ENCODE measurements around the gene TC2N.

Gene TC2N

GRCh38 chr14:91882369-91882768 lies 15.0 kb upstream of the TC2N start:
- no peak overlapping the region for H3K27ac ChIP-seq (ENCODE audit: low read depth, low read length, poor library complexity, severe bottlenecking)
- TF ChIP-seq EZH2 (IDR thresholded peaks at IDR 0.05; ENCODE audit: borderline replicate concordance, low read length) (no peak), CTCF (IDR thresholded peaks at IDR 0.05; ENCODE audit: low read length) (no peak)
- H3K4me2 ChIP-seq (ENCODE audit: low read length) = no peak overlapping the region
- H3K4me3 ChIP-seq (ENCODE audit: low read depth, low read length, poor library complexity, severe bottlenecking) = no peak overlapping the region
- no peaks in the 10 kb centered on the region for H3F3A ChIP-seq (ENCODE audit: insufficient read depth, low read length)
- peaks cover 9% of the 10 kb centered on the region for H3K4me1 ChIP-seq (ENCODE audit: insufficient read depth, low read length, severe bottlenecking)
- no peaks in the 10 kb centered on the region for H4K20me1 ChIP-seq (ENCODE audit: insufficient read depth, low read length)
- H3K27me3 ChIP-seq (ENCODE audit: insufficient read depth, low read length) = no peaks in the 10 kb centered on the region
- no peak overlapping the region for H2AFZ ChIP-seq (ENCODE audit: low read length)
- no peaks in the 10 kb centered on the region for H3K9me3 ChIP-seq (ENCODE audit: low read length)
- H3K9me2 ChIP-seq (ENCODE audit: low read depth, low read length) = no peaks in the 10 kb centered on the region
- H3K79me2 ChIP-seq (ENCODE audit: insufficient read depth, low read length) = no peaks in the 10 kb centered on the region
- H3K9ac ChIP-seq (ENCODE audit: low read length) = no peak overlapping the region
- no peaks in the 10 kb centered on the region for H3K36me3 ChIP-seq (ENCODE audit: insufficient read depth, low read length)

- no peaks in the 10 kb centered on the region for H3K79me2 ChIP-seq (ENCODE audit: insufficient read depth, low read length)
- no peak overlapping the region for H3K4me3 ChIP-seq (ENCODE audit: low read depth, low read length, poor library complexity, severe bottlenecking)
- peaks cover 41% of the 10 kb centered on the region for H3K4me1 ChIP-seq (ENCODE audit: insufficient read depth, low read length, severe bottlenecking)
- H2AFZ ChIP-seq (ENCODE audit: low read length) = no peak overlapping the region
- no peaks in the 10 kb centered on the region for H3K9me3 ChIP-seq (ENCODE audit: low read length)
- no peaks in the 10 kb centered on the region for H3K36me3 ChIP-seq (ENCODE audit: insufficient read depth, low read length)
- H4K20me1 ChIP-seq (ENCODE audit: insufficient read depth, low read length) = no peaks in the 10 kb centered on the region
- no peak overlapping the region for H3K27ac ChIP-seq (ENCODE audit: low read depth, low read length, poor library complexity, severe bottlenecking)
- no peak overlapping the region for H3K9ac ChIP-seq (ENCODE audit: low read length)
- H3K27me3 ChIP-seq (ENCODE audit: insufficient read depth, low read length) = no peaks in the 10 kb centered on the region
- no peak overlapping the region for H3K4me2 ChIP-seq (ENCODE audit: low read length)
- H3K9me2 ChIP-seq (ENCODE audit: low read depth, low read length) = no peaks in the 10 kb centered on the region
- TF ChIP-seq EZH2 (IDR thresholded peaks at IDR 0.05; ENCODE audit: borderline replicate concordance, low read length) = no peak
- TF ChIP-seq CTCF (IDR thresholded peaks at IDR 0.05; ENCODE audit: low read length) = no peak
- no peaks in the 10 kb centered on the region for H3F3A ChIP-seq (ENCODE audit: insufficient read depth, low read length)
Observed at GRCh38 chr14:91879196-91879595, 11.9 kb upstream of the TC2N start.

GRCh38 chr14:91878274-91878673 lies 10.9 kb upstream of the TC2N start:
- H2AFZ ChIP-seq (ENCODE audit: low read length) = no peak overlapping the region
- no peaks in the 10 kb centered on the region for H3K9me2 ChIP-seq (ENCODE audit: low read depth, low read length)
- peak overlapping the region; percentile 99 for H3K27ac ChIP-seq (ENCODE audit: low read depth, low read length, poor library complexity, severe bottlenecking)
- no peaks in the 10 kb centered on the region for H3K79me2 ChIP-seq (ENCODE audit: insufficient read depth, low read length)
- H3K9me3 ChIP-seq (ENCODE audit: low read length) = no peaks in the 10 kb centered on the region
- H4K20me1 ChIP-seq (ENCODE audit: insufficient read depth, low read length) = no peaks in the 10 kb centered on the region
- H3K4me2 ChIP-seq (ENCODE audit: low read length) = no peak overlapping the region
- H3K4me1 ChIP-seq (ENCODE audit: insufficient read depth, low read length, severe bottlenecking) = peaks cover 50% of the 10 kb centered on the region
- H3K36me3 ChIP-seq (ENCODE audit: insufficient read depth, low read length) = no peaks in the 10 kb centered on the region
- H3K9ac ChIP-seq (ENCODE audit: low read length) = no peak overlapping the region
- H3F3A ChIP-seq (ENCODE audit: insufficient read depth, low read length) = no peaks in the 10 kb centered on the region
- H3K4me3 ChIP-seq (ENCODE audit: low read depth, low read length, poor library complexity, severe bottlenecking) = no peak overlapping the region
- H3K27me3 ChIP-seq (ENCODE audit: insufficient read depth, low read length) = no peaks in the 10 kb centered on the region
- no peak for TF ChIP-seq EZH2 (IDR thresholded peaks at IDR 0.05; ENCODE audit: borderline replicate concordance, low read length)
- TF ChIP-seq CTCF (IDR thresholded peaks at IDR 0.05; ENCODE audit: low read length) = peak; percentile 66
